HL-60/S4 treated with retinoic acid at 250 ng/mL for 4 days and 3 days (cell line): Measurements from ENCODE around the gene ADAM22.
"Not testable (repeated sequence)": the region's sequence is repeated elsewhere in the genome, so short reads cannot be mapped to it uniquely, and the experiment has no call there.

ENCODE experiments used
- in situ Hi-C: fragments of 300-500 bp; cut with MboI; formaldehyde crosslinking; loops from 2 replicates; pipeline ENCODE4 v1.7.0; 2022; ENCODE audit warnings: low sequenced_read_pairs

ADAM22 gene, protein sequence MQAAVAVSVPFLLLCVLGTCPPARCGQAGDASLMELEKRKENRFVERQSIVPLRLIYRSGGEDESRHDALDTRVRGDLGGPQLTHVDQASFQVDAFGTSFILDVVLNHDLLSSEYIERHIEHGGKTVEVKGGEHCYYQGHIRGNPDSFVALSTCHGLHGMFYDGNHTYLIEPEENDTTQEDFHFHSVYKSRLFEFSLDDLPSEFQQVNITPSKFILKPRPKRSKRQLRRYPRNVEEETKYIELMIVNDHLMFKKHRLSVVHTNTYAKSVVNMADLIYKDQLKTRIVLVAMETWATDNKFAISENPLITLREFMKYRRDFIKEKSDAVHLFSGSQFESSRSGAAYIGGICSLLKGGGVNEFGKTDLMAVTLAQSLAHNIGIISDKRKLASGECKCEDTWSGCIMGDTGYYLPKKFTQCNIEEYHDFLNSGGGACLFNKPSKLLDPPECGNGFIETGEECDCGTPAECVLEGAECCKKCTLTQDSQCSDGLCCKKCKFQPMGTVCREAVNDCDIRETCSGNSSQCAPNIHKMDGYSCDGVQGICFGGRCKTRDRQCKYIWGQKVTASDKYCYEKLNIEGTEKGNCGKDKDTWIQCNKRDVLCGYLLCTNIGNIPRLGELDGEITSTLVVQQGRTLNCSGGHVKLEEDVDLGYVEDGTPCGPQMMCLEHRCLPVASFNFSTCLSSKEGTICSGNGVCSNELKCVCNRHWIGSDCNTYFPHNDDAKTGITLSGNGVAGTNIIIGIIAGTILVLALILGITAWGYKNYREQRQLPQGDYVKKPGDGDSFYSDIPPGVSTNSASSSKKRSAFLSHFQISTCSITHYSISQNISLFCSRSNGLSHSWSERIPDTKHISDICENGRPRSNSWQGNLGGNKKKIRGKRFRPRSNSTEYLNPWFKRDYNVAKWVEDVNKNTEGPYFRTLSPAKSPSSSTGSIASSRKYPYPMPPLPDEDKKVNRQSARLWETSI

DNA sequence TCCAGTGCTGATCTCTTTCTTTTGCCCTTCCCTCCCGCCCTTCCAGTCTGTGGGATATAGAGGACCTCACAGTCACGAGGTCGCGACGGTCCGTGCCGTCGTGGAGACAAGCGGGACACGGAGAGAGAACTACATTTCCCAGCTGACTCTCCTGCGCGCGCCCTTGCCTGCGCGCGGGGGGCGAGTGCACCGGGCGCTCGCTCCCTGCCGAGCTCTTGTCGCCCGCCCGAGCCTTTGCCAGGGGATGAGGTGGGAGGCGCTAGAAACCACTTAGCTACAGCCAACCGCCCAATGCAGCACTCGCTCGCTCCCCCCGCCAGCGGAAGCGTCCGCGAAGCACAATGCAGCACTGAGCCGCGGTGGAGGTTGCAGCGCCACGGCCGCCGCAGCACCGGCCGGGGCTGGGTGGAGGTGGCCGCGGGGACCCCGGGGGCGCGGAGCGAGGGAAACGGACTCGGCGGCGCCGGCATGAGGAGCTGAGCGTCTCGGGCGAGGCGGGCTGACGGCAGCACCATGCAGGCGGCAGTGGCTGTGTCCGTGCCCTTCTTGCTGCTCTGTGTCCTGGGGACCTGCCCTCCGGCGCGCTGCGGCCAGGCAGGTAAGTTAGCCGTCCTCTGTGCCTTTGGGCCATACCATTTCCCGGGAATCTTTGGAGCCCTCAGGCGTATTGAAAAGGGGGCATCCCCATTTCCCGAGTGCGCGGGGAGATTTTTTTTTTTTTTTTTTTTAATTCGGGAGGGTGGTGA lies at the start of gene ADAM22:
Gene ADAM22, plus strand, starts transcription at position 299 of the 746 bp plus-strand sequence. Its CDS starts 215 bp downstream, at position 514.
- in situ Hi-C loops = no loop called here

DNA sequence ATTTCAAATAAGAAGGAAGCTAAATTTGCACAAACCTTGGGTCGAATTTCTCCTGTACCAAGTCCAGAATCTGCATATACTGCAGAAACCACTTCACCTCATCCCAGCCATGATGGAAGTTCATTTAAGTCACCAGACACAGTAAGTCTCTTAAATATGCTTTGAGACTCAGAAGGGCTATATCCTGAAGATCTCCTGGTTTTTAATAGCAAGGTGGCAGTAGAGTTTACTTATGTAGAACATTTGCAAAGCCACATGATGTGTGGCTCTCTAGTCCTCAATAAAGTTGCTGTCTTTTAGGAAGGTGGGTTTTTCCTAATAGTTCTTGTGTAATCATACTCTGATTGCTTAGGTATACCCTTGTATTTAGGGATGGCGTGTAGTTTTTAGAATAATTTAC lies 49.0 kb upstream of the ADAM22 start:
- in situ Hi-C loops = loop anchor here (10.0 kb wide), 1 partner anchor 80 kb away; no protein-coding TSS in a partner anchor

DNA sequence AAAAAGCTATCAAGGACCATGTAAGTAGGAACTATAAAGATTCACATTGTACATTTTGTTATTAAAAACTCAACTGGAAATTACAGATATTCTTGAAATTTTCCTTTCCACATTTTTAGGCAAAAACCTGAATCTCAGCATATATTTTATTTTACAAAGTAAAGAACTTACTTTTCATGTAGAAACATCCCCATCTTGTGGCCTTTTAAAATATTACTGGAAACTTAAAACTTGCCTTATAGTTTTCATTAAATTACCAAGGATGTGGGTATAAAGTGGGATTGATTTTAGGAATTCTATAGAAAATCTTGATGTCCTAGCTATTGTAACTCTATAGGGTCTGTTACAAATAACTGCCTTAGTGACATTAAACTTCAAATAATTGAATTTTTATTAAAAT lies 47.2 kb upstream of the ADAM22 start:
- in situ Hi-C loops = loop anchor here (10.0 kb wide), 1 partner anchor 82 kb away; no protein-coding TSS in a partner anchor

DNA sequence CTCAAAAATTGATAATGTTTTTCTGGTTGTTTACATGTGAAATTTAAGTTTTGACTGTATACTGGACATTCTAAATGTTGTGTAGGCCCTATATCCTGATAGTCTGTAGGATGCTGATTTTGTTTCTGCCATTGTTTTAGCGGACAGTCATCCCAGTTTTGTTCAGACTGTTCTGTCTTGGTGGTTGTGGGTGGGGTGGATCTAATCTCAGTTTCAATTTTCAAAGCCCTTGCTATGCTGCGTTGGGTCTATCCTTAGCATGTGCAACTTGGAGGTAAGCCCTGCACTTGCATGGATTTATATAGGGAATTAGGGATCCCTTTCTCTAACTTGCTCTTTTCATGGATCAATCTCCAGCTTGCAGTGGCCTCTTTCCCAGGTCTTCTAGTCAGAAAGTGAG lies 38.7 kb upstream of the ADAM22 start:
- in situ Hi-C loops = no loop called here

DNA sequence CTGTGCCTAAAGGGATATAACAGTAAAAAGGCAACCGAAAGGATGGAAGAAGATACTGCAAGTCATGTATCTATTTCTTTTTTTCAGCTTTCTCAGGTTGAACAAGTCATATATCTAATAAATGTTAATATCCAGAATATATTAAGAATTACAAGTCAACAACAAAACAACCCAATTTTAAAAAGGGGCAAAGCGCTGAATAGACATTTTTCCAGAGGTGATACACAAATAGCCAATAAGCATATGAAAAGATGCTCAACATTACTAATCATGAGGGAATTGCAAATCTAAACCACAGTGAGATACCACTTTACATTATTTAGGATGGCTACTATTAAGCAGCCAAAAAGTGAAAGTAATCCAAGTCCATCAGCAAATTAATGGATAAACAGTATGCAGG lies 34.8 kb upstream of the ADAM22 start:
- in situ Hi-C loops = no loop called here

DNA sequence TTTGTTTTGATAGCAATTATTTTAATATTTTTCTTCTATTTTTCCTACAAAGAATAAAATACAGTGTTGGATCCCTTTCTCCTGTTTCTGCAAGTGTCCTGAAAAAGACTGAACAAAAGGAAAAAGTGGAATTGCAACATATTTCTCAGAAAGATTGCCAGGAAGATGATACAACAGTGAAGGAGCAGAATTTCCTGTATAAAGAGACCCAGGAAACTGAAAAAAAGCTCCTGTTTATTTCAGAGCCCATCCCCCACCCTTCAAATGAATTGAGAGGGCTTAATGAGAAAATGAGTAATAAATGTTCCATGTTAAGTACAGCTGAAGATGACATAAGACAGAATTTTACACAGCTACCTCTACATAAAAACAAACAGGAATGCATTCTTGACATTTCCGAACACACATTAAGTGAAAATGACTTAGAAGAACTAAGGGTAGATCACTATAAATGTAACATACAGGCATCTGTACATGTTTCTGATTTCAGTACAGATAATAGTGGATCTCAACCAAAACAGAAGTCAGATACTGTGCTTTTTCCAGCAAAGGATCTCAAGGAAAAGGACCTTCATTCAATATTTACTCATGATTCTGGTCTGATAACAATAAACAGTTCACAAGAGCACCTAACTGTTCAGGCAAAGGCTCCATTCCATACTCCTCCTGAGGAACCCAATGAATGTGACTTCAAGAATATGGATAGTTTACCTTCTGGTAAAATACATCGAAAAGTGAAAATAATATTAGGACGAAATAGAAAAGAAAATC lies 26.7 kb upstream of the ADAM22 start:
- in situ Hi-C loops = not testable (repeated sequence)

DNA sequence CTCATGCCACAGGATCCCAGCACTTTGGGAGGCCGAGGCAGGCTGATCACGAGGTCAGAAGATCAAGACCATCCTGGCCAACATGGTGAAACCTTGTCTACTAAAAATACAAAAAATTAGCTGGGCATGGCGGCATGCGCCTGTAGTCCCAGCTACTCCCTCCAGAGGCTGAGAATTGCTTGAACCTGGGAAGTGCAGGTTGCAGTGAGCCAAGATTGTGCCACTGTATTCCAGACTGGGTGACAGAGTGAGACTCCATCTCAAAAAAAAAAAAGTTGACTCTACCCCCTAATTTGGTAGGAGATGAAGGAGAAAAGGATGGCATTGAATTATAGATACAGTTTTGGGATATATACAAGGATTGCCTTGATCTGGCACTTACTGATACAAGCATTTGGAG lies 25.2 kb upstream of the ADAM22 start:
- in situ Hi-C loops = not testable (repeated sequence)

DNA sequence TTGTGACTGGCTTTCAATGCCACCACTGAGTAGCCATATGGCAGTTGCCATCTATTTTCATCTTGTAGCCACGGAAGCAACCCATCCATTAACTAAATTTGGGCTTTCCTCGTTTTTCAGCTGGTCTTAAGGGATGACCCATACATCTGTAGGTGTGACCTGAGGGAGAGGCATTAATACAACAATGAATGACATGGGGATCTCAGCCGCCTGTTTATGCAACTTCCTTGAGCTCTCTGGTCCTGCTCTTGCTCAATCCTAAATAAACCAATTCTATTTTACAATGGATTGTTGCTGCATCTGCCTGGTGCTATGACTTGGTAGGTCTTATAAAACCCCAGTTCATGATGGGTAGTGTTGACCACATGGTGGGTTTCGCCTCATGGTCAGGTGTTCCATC lies 21.9 kb upstream of the ADAM22 start:
- in situ Hi-C loops = no loop called here

DNA sequence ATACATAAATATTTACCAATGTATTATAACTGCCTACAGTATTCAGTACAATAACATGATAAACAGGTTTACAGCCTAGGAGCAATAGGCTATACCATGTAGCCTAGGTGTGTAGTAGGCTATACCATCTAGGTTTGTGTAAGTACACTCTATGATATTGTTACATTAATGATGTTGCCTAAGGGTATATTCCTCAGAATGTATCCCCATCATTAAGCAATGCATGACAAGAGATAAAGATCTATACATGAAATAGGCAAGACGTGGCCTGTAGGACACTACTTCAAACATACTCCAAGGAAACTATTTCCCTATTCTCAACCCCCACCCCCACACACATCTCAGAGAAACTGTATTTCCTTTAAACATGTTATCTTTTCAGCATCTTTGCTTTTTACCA lies 15.3 kb upstream of the ADAM22 start:
- in situ Hi-C loops = no loop called here

DNA sequence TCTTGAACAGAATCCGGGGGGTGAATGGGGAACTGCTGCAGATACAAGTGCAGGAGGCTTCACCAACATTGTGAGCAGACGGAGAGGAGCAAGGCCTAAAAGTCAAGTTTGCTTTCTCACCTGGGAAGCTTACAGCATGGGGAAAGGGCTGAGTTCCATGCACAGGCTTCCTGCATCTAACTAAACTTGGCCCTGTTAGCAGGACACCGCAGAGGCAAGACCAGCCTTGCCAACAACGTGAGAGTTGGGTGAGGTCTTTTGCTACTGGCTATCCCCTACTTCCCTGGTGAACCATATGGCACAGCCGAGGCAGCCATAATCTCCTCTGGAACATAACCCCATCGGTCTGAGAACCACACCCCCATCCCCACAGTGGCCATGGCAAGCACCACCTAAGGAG lies 14.2 kb upstream of the ADAM22 start:
- in situ Hi-C loops = no loop called here

DNA sequence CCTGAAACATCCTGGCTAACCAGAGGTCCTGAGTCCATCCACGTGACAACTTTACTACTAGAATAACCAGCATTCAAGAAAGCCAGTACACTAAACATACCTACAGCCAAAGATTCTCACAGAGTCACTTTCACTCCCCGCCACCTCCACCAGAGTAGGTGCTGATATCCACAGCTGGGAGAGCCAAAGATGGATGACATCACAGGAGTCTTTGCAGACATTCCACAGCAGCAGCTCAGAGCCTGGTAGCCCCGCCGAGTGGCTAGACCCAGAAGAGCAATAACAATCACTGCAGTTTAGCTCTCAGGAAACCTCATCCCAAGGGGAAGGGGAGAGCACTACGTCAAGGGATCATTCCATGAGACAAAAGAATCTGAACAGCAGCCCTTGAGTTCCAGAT lies 13.5 kb upstream of the ADAM22 start:
- in situ Hi-C loops = no loop called here

DNA sequence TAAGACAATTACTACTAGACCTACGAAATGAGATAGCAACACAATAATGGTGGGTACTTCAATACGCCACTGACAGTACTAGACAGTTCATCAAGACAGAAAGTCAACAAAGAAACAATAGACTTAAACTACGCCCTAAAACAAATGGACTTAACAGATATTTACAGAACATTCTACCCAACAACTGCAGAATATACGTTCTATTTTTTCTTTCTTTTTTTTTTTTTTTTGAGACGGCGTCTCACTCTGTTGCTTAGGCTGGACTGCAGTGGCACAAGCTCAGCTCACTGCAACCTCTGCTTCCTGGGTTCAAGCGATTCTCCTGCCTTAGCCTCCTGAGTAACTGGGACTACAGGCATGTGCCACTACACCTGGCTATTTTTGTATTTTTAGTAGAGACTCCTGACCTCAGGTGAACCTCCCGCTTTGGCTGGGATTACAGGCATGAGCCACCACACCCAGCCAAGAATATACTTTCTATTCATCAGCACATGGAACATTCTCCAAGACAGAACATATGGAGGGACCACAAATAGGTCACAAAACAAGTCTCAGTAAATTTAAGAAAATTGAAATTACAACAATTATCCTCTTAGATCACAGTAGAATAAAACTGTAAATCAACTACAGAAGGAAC lies 11.2 kb upstream of the ADAM22 start:
- in situ Hi-C loops = not testable (repeated sequence)

DNA sequence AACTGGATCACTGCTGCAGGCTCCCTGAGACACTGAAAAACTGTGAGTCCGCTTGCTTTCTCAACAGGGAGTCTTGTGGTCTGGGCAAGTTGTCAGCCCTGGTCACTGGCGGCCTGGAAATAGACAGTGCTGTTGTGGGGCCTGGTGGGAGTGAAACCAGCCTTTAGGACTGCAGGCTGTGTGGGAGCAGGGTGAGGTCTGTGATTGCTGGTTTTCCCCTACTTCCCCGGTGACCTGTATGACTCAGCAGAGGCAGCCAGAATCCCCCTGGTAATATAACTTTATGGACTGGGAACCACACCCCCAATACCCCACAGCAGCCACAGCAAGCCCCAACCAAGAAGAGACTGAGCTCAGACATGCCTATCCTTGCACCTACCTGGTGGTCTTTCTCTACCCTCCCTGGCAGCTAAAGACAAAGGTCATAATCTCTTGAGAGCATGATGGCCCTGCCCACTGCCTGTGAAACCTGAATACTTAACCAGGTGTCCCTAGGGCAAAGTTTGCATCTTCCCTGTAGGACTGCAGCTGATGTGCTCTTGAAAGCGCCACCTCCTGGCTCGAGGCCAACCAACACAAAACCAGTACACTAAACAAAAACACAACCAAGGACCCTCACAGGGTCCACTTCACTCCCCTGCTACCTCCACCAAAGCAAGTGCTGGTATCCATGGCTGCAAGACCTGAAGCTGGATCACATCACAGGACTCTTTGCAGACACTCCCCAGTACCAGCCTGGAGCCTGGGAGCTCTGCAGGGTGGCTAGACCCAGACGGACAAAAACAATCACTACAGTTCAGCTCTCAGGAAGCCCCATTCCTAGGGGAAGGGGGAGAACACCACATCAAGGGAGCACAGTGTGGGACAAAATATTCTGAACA lies 7.2 kb upstream of the ADAM22 start:
- in situ Hi-C loops = no loop called here

DNA sequence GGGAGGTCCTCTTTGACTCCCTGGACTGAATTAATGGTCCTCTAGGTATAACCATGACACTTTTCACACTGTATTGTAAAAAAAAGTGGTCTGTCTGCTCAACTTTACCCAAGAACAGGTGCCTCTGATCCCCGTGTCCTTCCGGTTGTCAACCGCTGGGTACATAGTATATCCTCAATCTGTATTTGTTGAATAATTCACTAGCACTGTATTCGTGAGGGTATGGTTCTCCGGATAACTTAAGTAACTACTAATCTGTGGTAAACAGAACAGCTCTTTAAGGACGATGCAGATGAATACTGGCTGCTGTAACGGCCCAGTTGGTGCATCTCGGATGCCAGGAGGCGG lies 472 bp upstream of the ADAM22 start:
- in situ Hi-C loops = no loop called here

DNA sequence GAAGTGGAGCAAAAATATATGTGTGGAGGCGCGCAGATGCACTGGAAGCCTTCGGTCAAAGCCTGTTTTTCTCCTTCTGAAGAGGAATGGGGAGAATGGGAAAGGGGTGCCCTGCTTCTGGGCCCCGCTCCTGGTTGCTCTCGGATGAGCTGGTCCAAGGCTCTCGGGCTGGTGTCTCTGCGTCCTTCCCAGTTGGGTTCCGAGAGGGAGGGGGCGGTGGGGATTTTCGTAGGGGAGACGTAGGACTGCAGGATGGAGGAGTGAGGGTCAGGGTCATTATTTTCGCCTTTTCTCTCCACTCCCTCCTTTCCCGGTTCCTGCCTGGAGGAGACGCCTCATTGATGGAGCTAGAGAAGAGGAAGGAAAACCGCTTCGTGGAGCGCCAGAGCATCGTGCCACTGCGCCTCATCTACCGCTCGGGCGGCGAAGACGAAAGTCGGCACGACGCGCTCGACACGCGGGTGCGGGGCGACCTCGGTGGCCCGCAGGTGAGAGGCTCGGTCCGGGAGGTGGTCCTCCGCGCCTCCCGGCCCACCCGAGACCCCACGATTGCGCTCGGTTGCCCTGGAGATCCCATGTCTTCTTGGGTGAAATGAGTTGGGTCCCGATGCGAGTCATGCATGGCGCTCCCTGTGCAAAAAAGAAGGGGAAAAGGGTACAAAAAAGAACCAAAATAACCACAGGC lies 790 bp downstream of the ADAM22 start:
- in situ Hi-C loops = no loop called here

DNA sequence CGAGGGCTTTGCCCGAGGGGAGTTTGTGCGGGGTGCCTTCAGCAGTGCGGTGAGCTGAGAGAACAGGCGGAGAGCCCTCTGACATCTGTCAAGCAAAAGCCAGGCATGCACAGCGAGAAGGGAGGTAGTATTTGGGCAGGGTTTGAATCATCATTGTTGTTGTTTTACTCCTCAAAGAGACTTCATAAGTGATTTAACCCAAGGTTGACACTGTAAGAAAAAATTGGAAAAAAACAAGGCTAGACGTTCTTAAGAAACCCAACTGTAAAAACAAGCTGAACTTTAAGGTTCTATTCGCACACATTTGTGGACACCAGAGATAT lies 1.3 kb downstream of the ADAM22 start:
- in situ Hi-C loops = no loop called here

DNA sequence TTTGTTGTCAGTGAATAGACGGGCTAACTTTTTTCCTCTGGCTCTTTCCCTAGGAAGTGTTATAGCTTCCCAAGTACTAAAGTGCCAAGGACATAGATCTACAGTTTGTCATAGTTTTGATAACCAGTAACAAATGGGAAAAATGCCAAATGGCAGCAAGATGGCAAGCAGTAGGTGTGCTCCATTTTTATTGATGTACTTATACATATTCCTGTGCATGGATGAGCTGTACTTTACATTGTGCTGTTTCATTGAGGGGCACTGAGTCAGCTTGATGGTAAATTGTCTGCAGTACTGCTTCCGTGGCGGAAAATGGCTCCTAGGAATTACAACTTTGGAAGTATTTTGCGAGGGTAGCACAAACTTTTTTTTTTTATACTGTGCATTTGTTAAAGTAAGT lies 7.1 kb downstream of the ADAM22 start:
- in situ Hi-C loops = no loop called here

DNA sequence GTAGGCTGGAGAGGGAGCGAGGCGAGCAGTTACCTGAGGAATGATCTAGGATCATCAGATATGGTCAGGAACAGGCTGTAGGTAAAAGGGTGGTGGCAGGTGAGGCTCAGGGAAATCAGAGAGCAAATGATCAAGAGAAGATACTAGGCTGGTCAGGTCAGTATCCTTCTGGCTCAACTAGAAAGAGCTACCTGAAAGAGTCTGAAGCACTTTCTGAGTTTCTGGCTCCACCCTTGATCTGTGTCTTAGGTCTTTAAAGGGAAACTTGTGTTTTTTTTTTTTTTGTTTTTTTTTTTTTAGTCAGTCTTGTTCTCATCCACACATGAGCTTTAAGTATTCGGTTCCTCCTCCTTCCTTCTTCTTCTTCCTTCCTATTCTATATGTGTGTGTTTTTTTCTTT lies 10.5 kb downstream of the ADAM22 start:
- in situ Hi-C loops = no loop called here

DNA sequence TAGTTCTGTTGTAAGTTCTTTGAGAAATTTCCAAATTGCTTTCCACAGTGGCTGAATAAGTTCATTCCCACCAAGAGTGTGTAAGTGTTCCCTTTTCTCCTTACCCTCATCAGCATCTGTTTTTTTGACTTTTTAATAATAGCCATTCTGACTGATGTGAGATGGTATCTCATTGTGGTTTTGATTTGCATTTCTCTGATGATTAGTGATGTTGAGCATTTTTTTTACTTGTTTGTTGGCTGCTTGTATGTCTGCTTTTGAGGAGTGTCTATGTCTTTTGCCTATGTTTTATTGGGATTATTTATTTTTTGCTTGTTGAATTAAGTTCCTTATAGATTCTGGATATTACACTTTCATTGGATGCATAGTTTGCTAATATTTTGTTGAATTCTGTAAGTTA lies 11.9 kb downstream of the ADAM22 start:
- in situ Hi-C loops = not testable (repeated sequence)
